Measurements from ENCODE around the gene DNAH6.

GRCh38 chr2:84729224-84729623 lies 212.9 kb downstream of the DNAH6 start:
- TF ChIP-seq CTCF (IDR thresholded peaks at IDR 0.05; ENCODE audit: low read length) (no peak), EZH2 (IDR thresholded peaks at IDR 0.05; ENCODE audit: borderline replicate concordance, low read length) (no peak)
